ENCODE data around the gene TSC22D2.

TSC22D2 gene

GRCh38 chr3:150408221-150409124 lies at the start of gene TSC22D2:
Gene TSC22D2 (plus strand): TSS chr3:150408298. CDS start chr3:150409351, 1,053 bp downstream.
- DNase-seq (ENCODE audit: low read depth in 3 of 3, low spot score in 1 of 3): peak; percentile 90 to 99 (median 98)

GRCh38 chr3:150359381-150359780 lies 48.7 kb upstream of the TSC22D2 start:
- DNase-seq (ENCODE audit: low read depth in 3 of 3, low spot score in 1 of 3): no peak

DNA sequence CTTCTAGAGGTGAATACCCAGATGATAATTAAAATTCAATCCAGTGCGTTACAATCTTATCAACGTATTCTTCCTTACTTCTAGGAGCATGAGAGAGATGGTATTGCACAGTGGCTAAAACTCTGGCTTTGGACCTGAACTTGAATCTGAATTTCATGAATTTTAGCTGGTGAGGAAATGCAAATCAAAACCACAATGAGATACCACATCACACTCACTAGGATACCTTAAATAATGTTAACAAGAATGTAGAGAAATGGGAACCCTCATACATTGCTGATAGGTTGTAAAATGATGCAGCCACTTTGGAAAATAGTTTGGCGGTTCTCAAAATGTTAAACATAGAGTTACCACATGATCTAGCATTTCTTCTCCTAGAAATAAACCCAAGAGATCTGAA lies 47.1 kb upstream of the TSC22D2 start:
- DNase-seq (ENCODE audit: low read depth in 3 of 3, low spot score in 1 of 3): no peak

DNA sequence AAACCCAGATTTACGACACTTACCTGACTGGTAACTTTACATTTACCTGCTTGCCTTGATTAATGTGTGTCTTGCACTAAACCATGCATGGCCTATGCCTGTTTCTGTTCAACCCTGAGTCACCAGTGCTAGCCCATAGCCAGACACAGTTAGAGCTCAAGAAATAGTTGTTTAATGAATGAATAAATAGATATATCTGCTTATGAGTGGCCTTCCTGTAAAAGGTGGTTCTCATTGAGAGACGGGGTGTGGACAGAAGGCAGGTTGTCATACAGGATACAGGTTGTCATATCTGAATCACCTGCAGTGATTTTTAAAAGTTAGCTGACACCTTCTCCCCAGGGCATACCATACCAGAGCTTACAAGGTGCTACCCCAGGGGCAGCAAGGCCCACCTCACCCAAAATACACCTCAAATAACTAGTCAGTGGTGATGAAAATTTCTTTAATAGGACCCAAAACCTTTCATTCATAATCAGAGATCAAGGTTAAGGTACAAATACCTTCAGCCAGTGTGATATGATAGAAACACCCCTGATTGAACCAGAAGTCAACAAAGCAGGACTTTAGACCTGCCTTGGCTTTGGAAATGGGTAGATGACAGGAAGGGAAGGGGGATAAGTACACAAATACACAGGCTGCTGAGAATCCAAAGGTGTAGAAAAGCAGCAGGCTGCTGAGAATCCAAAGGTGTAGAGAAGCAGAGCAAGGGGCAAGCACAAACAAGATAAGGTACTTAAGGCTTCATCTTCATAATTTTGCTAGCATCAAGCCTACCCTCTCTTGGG lies 45.4 kb upstream of the TSC22D2 start:
- DNase-seq (ENCODE audit: low read depth in 3 of 3, low spot score in 1 of 3): no peak

DNA sequence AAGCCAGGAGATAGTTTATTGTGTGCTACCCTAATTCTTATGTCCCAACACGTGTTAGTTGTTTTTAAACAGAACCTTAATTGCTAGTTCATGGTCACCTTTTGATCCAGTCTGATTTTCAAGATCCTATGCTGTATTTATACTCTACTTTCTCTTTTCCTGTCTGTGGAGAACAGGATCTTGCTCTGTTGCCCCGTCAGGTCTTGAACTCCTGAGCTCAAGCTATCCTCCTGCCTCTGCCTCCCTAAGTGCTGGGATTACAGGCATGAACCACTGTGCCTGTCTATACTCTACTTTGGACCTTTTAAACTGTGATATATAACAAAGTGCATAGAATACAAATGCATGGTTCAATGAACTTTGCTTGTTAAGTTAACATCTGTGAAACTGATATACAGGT lies 44.7 kb upstream of the TSC22D2 start:
- DNase-seq (ENCODE audit: low read depth in 3 of 3, low spot score in 1 of 3): no peak

GRCh38 chr3:150365132-150365604 lies 42.9 kb upstream of the TSC22D2 start:
- DNase-seq (ENCODE audit: low read depth in 3 of 3, low spot score in 1 of 3): no peak

DNA sequence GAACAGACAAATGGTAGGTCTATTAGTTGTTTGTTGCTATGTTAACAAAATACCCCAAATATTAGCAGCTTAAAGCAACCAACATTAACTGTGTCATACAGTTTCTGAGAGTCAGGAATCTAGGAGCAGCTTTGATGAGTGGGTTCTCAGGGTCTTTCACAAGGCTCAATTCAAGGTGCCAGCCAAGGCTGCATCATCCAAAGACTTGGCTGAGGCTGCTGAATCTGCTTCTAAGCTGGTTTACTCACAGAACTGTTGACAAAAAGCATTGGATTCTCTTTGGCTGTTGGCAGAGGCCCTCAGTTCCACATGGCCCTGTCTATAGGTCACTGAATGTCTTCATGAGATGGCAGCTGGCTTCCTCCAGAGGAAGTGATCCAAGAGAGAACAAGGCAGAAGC lies 40.3 kb upstream of the TSC22D2 start:
- DNase-seq (ENCODE audit: low read depth in 3 of 3, low spot score in 1 of 3): no peak

GRCh38 chr3:150370122-150370602 lies 37.9 kb upstream of the TSC22D2 start:
- no peak for DNase-seq (ENCODE audit: low read depth in 3 of 3, low spot score in 1 of 3)

DNA sequence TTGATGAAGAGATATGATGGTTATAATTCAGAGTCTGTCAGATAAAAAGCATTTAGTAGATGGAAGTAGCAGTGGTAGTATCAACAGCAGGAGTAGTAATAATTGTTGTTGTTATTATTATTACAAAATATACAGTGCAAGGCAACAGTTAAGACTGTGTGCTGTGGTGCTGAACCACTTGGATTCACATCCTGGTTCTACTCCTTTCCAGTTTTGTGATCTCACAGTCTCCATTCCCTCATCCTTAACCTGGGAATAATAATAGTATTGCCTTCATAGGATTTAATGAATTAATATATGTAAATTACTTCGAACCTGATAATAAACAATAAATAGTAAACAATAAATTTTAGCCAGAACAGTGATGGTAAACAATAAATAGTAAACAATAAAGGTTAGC lies 37.1 kb upstream of the TSC22D2 start:
- DNase-seq (ENCODE audit: low read depth in 3 of 3, low spot score in 1 of 3): no peak

GRCh38 chr3:150371741-150372254 lies 36.3 kb upstream of the TSC22D2 start:
- DNase-seq (ENCODE audit: low read depth in 3 of 3, low spot score in 1 of 3): no peak

DNA sequence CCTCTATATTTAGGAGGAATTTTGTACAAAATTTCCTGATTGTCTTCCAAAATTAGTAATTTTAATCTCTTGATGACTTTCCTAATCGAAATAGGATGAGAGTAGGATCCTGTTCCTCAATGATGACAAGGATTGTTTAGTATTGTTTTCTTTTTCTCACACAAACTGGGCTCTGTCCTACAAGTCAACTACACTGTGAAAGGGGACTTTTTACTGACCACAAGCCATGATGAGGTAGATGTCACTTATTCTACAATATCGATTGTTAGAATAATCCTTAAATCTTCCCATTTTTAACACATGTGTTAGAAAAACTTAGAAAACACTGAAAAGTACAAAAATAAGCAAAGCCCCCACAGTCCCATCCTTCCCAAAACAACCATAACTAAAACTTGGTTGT lies 35.8 kb upstream of the TSC22D2 start:
- DNase-seq (ENCODE audit: low read depth in 3 of 3, low spot score in 1 of 3): no peak

GRCh38 chr3:150372722-150373121 lies 35.4 kb upstream of the TSC22D2 start:
- no peak for DNase-seq (ENCODE audit: low read depth in 3 of 3, low spot score in 1 of 3)

DNA sequence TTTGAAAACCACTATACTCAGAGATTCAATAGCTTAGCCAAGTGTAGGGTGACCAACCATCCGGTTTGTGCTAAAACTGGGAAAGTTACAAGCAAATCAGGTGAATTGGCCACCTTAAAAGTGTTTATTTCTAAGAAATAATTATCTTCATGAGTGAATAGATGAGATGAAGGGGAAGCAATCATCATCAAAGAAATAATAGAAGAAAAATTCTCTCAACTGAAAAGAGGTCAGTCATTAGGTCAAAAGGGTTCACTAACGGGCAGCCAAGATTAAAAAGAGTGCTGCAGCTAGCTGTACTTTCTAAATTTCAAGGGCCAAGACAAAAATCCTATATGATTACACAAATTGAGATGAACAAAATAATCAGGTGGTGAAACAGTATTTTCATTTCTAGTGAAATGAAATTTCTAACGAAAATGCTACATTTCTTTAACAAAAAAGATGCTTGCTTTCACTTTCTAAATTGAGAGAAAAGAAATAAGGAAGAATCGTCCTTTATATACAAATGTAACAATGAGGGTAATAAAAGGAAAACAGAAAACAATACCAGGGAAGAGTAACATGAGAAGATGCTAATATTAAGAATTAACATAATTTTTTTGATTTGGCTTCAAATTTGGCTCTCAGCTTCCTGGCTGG lies 34.7 kb upstream of the TSC22D2 start:
- DNase-seq (ENCODE audit: low read depth in 3 of 3, low spot score in 1 of 3): no peak

- DNase-seq (ENCODE audit: low read depth in 3 of 3, low spot score in 1 of 3): no peak
Measured at GRCh38 chr3:150374975-150375374, 33.1 kb upstream of the TSC22D2 start.

GRCh38 chr3:150376001-150376848 lies 31.9 kb upstream of the TSC22D2 start:
- DNase-seq (ENCODE audit: low read depth in 3 of 3, low spot score in 1 of 3): no peak

DNA sequence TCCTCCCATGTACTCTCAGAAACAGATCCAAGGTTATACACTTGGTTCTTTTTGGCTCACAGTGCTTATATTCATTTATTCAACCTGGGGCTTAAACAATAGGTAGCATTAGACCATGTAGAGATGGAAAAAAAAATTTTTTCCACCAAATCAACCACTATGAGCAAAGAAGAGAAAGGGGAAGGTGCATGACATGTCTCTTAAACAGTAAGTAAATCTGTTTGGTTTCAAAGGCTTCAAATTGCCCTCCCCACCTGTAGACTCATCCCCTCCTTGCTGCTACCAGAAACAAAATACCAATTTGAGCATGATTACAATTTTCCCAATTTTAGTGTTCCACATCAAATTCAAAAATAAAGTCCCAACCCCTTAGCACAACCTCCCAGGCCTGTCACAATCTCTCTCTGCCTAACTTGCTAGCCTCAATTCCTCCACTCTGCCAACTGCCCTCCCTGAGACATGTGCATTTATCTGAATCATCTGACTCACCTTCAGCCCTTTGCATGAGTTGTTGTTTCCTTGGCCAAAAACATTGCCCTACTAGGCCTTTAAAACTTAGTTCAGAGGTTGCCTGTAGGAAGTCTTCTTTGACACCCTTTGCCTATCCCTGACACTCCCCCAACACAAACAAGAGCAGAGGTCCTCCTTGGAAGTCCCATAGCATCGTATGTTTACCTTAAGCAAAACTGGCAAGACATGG lies 30.3 kb upstream of the TSC22D2 start:
- no peak for DNase-seq (ENCODE audit: low read depth in 3 of 3, low spot score in 1 of 3)

DNA sequence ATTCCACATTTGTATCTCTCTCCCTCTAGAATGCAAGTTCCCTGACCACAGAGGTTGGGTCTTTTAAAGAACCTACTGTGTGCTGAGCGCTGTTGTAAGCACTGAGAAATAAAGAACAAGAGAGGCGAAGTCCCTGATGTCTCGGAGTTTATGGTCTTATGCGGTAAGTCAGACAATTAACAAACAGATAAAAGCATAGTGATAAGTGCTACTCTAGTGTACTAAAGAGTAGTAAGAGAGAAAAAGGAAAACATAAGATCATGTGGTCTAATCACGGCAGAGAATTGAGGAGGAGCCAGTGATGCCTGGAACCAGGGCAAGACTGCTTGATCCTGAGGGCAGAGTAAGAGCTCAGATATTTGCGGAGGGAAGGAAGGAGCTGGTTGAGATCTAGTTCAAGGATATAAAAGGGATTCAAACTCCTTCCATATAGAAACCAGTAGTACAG lies 29.8 kb upstream of the TSC22D2 start:
- no peak for DNase-seq (ENCODE audit: low read depth in 3 of 3, low spot score in 1 of 3)

DNA sequence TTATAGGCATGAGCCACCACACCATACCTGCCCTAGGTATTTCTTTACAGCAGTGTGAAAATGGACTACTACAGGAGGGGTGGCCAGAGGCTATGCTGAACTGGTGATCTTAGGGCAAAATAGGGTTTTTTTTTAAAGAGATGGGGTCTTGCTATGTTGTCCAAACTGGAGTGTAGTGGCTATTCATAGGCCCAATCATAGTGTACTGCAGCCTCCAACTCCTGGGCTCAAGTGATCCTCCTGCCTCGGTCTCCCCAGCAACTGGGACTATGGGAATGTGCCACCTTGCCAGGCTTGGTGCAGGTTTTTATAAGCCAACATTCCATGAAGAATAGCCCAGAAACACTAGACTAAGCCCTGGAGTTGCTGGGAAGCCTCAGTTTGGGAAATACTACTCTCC lies 28.6 kb upstream of the TSC22D2 start:
- DNase-seq (ENCODE audit: low read depth in 3 of 3, low spot score in 1 of 3): no peak

All from stimulated activated CD4-positive, alpha-beta T cell treated with anti-CD3 and anti-CD28 coated beads, TNF-alpha, amount 100 ng/mL, for 1 hour (primary cell).